Measurements from ENCODE around the gene HOXA4. TPM values are rescaled to one million over a fixed set of nuclear protein-coding genes. Genes with fewer than 3 reads are reported as not detected.

Gene HOXA4
- total and polyA plus RNA-seq, 10 of the 15 experiments (the other 5 are each of a cell fraction or from before 2014, with no cell fraction given): 0.07 TPM; not detected in 9

DNA sequence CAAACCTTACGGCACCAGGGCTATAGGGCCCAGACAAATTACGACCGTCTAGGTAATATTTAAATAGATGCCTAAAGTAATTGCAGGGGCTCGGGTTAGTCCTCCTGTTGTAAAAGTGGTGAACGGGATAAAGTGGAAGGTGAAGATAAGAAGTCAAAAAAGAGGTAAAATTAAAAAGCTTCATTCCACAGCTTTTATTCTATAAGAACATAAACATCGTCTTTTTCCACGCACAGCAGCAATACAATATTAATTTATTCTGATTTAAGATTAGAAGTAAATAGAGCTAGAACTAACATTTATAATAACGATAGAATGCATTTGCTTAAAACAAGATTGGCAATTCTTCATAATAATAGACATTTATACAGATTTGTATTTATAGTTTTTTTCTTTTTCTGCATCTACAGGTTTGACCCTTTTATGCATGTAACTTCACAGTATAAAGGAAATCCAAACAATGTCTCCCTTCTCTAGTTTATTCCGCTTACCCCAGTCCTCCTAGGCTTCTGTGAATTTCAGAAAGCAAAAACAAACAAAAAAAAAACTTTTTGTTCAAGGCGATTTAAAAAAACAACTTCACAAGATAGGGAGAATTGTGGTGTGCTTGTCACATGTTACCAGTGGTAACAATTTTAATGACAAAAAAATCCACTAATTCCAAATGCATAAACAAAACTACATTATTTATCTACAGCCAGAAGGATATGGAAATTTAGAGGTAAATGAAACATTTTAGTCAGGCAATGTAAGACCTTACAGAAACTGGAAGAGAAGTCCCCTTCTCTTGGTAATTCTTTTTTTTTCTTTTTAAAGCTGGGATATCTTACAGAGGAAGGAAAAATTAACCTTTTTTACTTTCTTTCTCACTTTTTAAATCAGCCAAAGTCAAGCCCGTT lies 40.1 kb upstream of the HOXA4 start:
- POLR2A ChIA-PET: no interaction called here
- no peak for DNase-seq (ENCODE audit: low read depth, low spot score)
- H3K79me2 ChIP-seq (ENCODE audit: control insufficient read depth, insufficient read depth, low read length): no peaks in the 10 kb centered on the region
- H4K20me1 ChIP-seq (ENCODE audit: control insufficient read depth, insufficient read depth): no peaks in the 10 kb centered on the region
- 40% methylated on average over 10 of the region's 11 CpGs for WGBS (ENCODE audit: insufficient coverage, insufficient replicate concordance, low lambda C conversion rate, missing lambda C conversion rate)
- H3K4me3 ChIP-seq: no peak overlapping the region
- in situ Hi-C loops (cut with MboI): loop anchor here (25.0 kb wide), 1 partner anchor 1083 kb away; no protein-coding TSS in a partner anchor
- H3K4me1 ChIP-seq (ENCODE audit: control insufficient read depth, insufficient read depth, low read length): no peaks in the 10 kb centered on the region
- CTCF ChIA-PET: interaction anchor here (1.6 kb wide), 1 partner anchor 801 kb away, joined by 4 read pairs; no protein-coding TSS in a partner anchor
- SMC1A ChIA-PET (ENCODE audit: uncharacterized antibody, unreplicated experiment): interaction anchor here (0.6 kb wide), 1 partner anchor 730 kb away, joined by 3 read pairs; no protein-coding TSS in a partner anchor
- RAD21 ChIA-PET (ENCODE audit: unreplicated experiment): no interaction called here
- no peak for FAIRE-seq
- ATAC-seq: no peak
- BruUV-seq (replicated peaks): no TSS peak
- no peak overlapping the region for H3K4me2 ChIP-seq (ENCODE audit: control insufficient read depth, insufficient read depth)
- no peak overlapping the region for H3K27ac ChIP-seq (ENCODE audit: control insufficient read depth, insufficient read depth)
- peaks cover 28 to 42% of the 10 kb centered on the region in 2 experiments for H3K27me3 ChIP-seq (replicated peaks in 1 of 2; ENCODE audit: control insufficient read depth in 2 of 2, insufficient read depth in 2 of 2, low read length in 1 of 2)
- no peaks in the 10 kb centered on the region; the same call in 2 of the 3 replicates for H3K9me3 ChIP-seq (replicated peaks; ENCODE audit: control insufficient read depth, insufficient read depth, low read length)
- no peak for TF ChIP-seq CHD2 (IDR thresholded peaks at IDR 0.05; ENCODE audit: borderline replicate concordance, low read depth, low read length)
- no peak for TF ChIP-seq YBX1 (IDR thresholded peaks at IDR 0.05)
- no peak for TF ChIP-seq MTA3 (IDR thresholded peaks at IDR 0.05; ENCODE audit: borderline replicate concordance, low read length)
- TF ChIP-seq, protein P1, sequence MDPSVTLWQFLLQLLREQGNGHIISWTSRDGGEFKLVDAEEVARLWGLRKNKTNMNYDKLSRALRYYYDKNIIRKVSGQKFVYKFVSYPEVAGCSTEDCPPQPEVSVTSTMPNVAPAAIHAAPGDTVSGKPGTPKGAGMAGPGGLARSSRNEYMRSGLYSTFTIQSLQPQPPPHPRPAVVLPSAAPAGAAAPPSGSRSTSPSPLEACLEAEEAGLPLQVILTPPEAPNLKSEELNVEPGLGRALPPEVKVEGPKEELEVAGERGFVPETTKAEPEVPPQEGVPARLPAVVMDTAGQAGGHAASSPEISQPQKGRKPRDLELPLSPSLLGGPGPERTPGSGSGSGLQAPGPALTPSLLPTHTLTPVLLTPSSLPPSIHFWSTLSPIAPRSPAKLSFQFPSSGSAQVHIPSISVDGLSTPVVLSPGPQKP (IDR thresholded peaks at IDR 0.05; ENCODE audit: low read depth, low read length): no peak
- no peak for TF ChIP-seq BRCA1 (IDR thresholded peaks at IDR 0.05; ENCODE audit: low read depth, low read length)
- TF ChIP-seq CREM (IDR thresholded peaks at IDR 0.05; ENCODE audit: low read depth): no peak
- no peak for TF ChIP-seq TCF12 (IDR thresholded peaks at IDR 0.05; ENCODE audit: low read depth, low read length)
- TF ChIP-seq ATF7 (IDR thresholded peaks at IDR 0.05; ENCODE audit: low read depth): no peak
- no peak for TF ChIP-seq KAT2A (conservative IDR thresholded peaks at IDR 0.05; ENCODE audit: control insufficient read depth, low read depth, low read length)
- TF ChIP-seq, protein P2, sequence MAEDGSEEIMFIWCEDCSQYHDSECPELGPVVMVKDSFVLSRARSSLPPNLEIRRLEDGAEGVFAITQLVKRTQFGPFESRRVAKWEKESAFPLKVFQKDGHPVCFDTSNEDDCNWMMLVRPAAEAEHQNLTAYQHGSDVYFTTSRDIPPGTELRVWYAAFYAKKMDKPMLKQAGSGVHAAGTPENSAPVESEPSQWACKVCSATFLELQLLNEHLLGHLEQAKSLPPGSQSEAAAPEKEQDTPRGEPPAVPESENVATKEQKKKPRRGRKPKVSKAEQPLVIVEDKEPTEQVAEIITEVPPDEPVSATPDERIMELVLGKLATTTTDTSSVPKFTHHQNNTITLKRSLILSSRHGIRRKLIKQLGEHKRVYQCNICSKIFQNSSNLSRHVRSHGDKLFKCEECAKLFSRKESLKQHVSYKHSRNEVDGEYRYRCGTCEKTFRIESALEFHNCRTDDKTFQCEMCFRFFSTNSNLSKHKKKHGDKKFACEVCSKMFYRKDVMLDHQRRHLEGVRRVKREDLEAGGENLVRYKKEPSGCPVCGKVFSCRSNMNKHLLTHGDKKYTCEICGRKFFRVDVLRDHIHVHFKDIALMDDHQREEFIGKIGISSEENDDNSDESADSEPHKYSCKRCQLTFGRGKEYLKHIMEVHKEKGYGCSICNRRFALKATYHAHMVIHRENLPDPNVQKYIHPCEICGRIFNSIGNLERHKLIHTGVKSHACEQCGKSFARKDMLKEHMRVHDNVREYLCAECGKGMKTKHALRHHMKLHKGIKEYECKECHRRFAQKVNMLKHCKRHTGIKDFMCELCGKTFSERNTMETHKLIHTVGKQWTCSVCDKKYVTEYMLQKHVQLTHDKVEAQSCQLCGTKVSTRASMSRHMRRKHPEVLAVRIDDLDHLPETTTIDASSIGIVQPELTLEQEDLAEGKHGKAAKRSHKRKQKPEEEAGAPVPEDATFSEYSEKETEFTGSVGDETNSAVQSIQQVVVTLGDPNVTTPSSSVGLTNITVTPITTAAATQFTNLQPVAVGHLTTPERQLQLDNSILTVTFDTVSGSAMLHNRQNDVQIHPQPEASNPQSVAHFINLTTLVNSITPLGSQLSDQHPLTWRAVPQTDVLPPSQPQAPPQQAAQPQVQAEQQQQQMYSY (CRISPR knock-in tag; IDR thresholded peaks at IDR 0.05): no peak
- no peak for TF ChIP-seq FOXK2 (IDR thresholded peaks at IDR 0.05)
- TF ChIP-seq GATAD2B (conservative IDR thresholded peaks at IDR 0.05; ENCODE audit: low read depth): no peak
- TF ChIP-seq JUNB (IDR thresholded peaks at IDR 0.05): no peak
- no peak for TF ChIP-seq POLR2AphosphoS5 (IDR thresholded peaks at IDR 0.05; ENCODE audit: low read length)
- TF ChIP-seq CEBPB (IDR thresholded peaks at IDR 0.05; ENCODE audit: borderline replicate concordance in 1 of 2, low read depth in 2 of 2, low read length in 2 of 2): no peak
- H3K9ac ChIP-seq (ENCODE audit: control insufficient read depth, insufficient read depth, low read length): no peak overlapping the region
- H3K36me3 ChIP-seq (ENCODE audit: control insufficient read depth in 2 of 2, insufficient read depth in 2 of 2, low read length in 1 of 2): no peaks in the 10 kb centered on the region; a peak in 1 of 4 replicates
- intact Hi-C loops (cut with micrococcal nuclease; ENCODE audit: unreplicated experiment): no loop called here
- H2AFZ ChIP-seq (ENCODE audit: control insufficient read depth, low read depth, low read length): no peak overlapping the region
